IMR-90 (cell line): ENCODE data around the gene ACVR2B. TPM values are rescaled to one million over a fixed set of nuclear protein-coding genes. Genes with fewer than 3 reads are reported as not detected.

Experiments
- ATAC-seq: fragments of 200-7000 bp; cut with Tn5 transposase; 2 replicates; pipeline ENCODE4 v1.9.1; 2020; ENCODE audit warnings: low read depth, mild to moderate bottlenecking, moderate library complexity
- BruUV-seq: library from RNA; stranded (reverse); fragments of 400-500 nt; replicated peaks from 2 replicates; lab custom pipeline; 2021; lab: Mats Ljungman, UMichigan
- CTCF ChIA-PET: fragments of 300-600 bp; formaldehyde crosslinking; extraction: SDS; loops from one replicate; lab custom pipeline; 2021; ENCODE audit warnings: antibody characterized with exemption; lab: Yijun Ruan, JAX
- POLR2A ChIA-PET: fragments of 300-600 bp; sonication (Branson Sonifier 250); formaldehyde crosslinking; loops from one replicate; lab custom pipeline; 2022; ENCODE audit warnings: antibody characterized with exemption; ENCODE audit not compliant: unreplicated experiment; lab: Charles Lee
- DNase-seq: peaks from one replicate; pipeline ENCODE4 v3.0.0; 2013
- H2AFZ ChIP-seq: replicated peaks from 2 replicates; pipeline ENCODE3; 2013; ENCODE audit warnings: low read length, mild to moderate bottlenecking; ENCODE audit not compliant: poor library complexity
- H2AK5ac ChIP-seq: 2 replicates; pipeline ENCODE4 v1.6.1; 2013; ENCODE audit warnings: low read depth, low read length, inconsistent platforms
- H2AK9ac ChIP-seq: replicated peaks from 2 replicates; pipeline ENCODE3; 2013; ENCODE audit warnings: mild to moderate bottlenecking, low read depth, low read length, moderate library complexity; ENCODE audit not compliant: poor library complexity
- H2BK120ac ChIP-seq: 2 replicates; pipeline ENCODE4 v1.6.1; 2013; ENCODE audit warnings: low read depth, low read length, inconsistent platforms
- H2BK15ac ChIP-seq: 3 replicates; pipeline ENCODE4 v1.6.1; 2013; ENCODE audit warnings: low read depth, low read length, inconsistent platforms
- H2BK20ac ChIP-seq: 2 replicates; pipeline ENCODE4 v1.6.1; 2013; ENCODE audit warnings: low read depth, mild to moderate bottlenecking, inconsistent platforms, low read length, moderate library complexity
- H2BK5ac ChIP-seq: 2 replicates; pipeline ENCODE4 v1.6.1; 2013; ENCODE audit warnings: mild to moderate bottlenecking, low read depth, low read length, inconsistent platforms; ENCODE audit not compliant: poor library complexity, severe bottlenecking
- H3K14ac ChIP-seq: replicated peaks from 2 replicates; pipeline ENCODE4 v1.6.1; 2013; ENCODE audit warnings: low read depth, low read length, inconsistent platforms
- H3K18ac ChIP-seq: 2 replicates; pipeline ENCODE4 v1.6.1; 2013; ENCODE audit warnings: low read depth, low read length, control low read depth
- H3K23ac ChIP-seq: 2 replicates; pipeline ENCODE4 v1.6.1; 2013; ENCODE audit warnings: low read depth, low read length, inconsistent platforms
- H3K27ac ChIP-seq: 2 replicates; pipeline ENCODE4 v1.5.1; 2013; ENCODE audit warnings: mild to moderate bottlenecking, control low read depth, low read length; ENCODE audit not compliant: insufficient read depth
- H3K27me3 ChIP-seq: 2 replicates; pipeline ENCODE4 v1.6.1; 2013; ENCODE audit warnings: low read length; ENCODE audit not compliant: control insufficient read depth, insufficient read depth
- H3K36me3 ChIP-seq: 2 replicates; pipeline ENCODE4 v1.6.1; 2013; ENCODE audit warnings: low read length, mixed read lengths; ENCODE audit not compliant: control insufficient read depth, insufficient read depth
- H3K4ac ChIP-seq: 2 replicates; pipeline ENCODE4 v1.6.1; 2013; ENCODE audit warnings: low read depth, low read length, inconsistent platforms
- H3K4me1 ChIP-seq: 2 replicates; pipeline ENCODE4 v1.6.1; 2013; ENCODE audit warnings: low read length, mixed read lengths; ENCODE audit not compliant: control insufficient read depth, insufficient read depth
- H3K4me2 ChIP-seq: 2 replicates; pipeline ENCODE4 v1.6.1; 2013; ENCODE audit warnings: low read depth, mild to moderate bottlenecking, control low read depth, low read length, moderate library complexity
- H3K4me3 ChIP-seq: 2 replicates; pipeline ENCODE4 v1.5.1; 2013; ENCODE audit warnings: low read depth, mild to moderate bottlenecking, control low read depth, low read length, moderate library complexity; ENCODE audit not compliant: insufficient read depth
- H3K56ac ChIP-seq: 2 replicates; pipeline ENCODE4 v1.6.1; 2013; ENCODE audit warnings: low read length, inconsistent platforms; ENCODE audit not compliant: insufficient read depth; ENCODE audit errors: extremely low read depth
- H3K79me1 ChIP-seq, 2 experiments: 2 replicates each; pipeline ENCODE4 v1.6.1; 2013; ENCODE audit warnings: low read length in 2 of 2, inconsistent platforms in 1 of 2, low read depth in 1 of 2
- H3K9ac ChIP-seq: 2 replicates; pipeline ENCODE4 v1.6.1; 2013; ENCODE audit warnings: low read depth, low read length, control low read depth
- H3K9me1 ChIP-seq: 2 replicates; pipeline ENCODE4 v1.6.1; 2013; ENCODE audit warnings: low read length, inconsistent platforms; ENCODE audit not compliant: insufficient read depth
- H3K9me3 ChIP-seq: 2 replicates; pipeline ENCODE4 v1.6.1; 2013; ENCODE audit warnings: low read length; ENCODE audit not compliant: control insufficient read depth, insufficient read depth
- H4K20me1 ChIP-seq: 2 replicates; pipeline ENCODE4 v1.6.1; 2013; ENCODE audit warnings: low read length, inconsistent platforms; ENCODE audit not compliant: insufficient read depth
- H4K5ac ChIP-seq: 2 replicates; pipeline ENCODE4 v1.6.1; 2013; ENCODE audit warnings: mild to moderate bottlenecking, low read depth, low read length, control low read depth
- H4K8ac ChIP-seq, 2 experiments: 2 replicates each; pipeline ENCODE4 v1.6.1; 2013; ENCODE audit warnings: low read depth in 2 of 2, low read length in 2 of 2, control low read depth in 1 of 2, inconsistent platforms in 1 of 2
- H4K91ac ChIP-seq: 2 replicates; pipeline ENCODE4 v1.6.1; 2013; ENCODE audit warnings: low read depth, low read length, inconsistent platforms; ENCODE audit not compliant: insufficient read depth
- BHLHE40 ChIP-seq: fragments of 150-350 bp; IDR thresholded peaks from 2 replicates; pipeline ENCODE4 v1.6.1; 2016; ENCODE audit warnings: mild to moderate bottlenecking, low read depth, low read length
- CEBPB ChIP-seq: IDR thresholded peaks from 2 replicates; pipeline ENCODE4 v1.6.1; 2012; ENCODE audit warnings: low read depth, low read length, improper control_type of control experiment
- CHD1 ChIP-seq: IDR thresholded peaks from 2 replicates; pipeline ENCODE4 v1.6.1; 2012; ENCODE audit warnings: low read depth, low read length, improper control_type of control experiment
- CTCF ChIP-seq: conservative IDR thresholded peaks from 2 replicates; pipeline ENCODE4 v1.5.1; 2012; ENCODE audit warnings: mild to moderate bottlenecking, low read depth, low read length, improper control_type of control experiment
- ELK1 ChIP-seq: fragments of 150-350 bp; IDR thresholded peaks from 2 replicates; pipeline ENCODE4 v1.6.1; 2016; ENCODE audit warnings: low read depth, mild to moderate bottlenecking, low read length, moderate library complexity, borderline replicate concordance
- FOS ChIP-seq: fragments of 150-350 bp; IDR thresholded peaks from 2 replicates; pipeline ENCODE4 v1.6.1; 2016; ENCODE audit warnings: low read depth, low read length
- MAFK ChIP-seq: IDR thresholded peaks from 2 replicates; pipeline ENCODE4 v1.6.1; 2012; ENCODE audit warnings: low read depth, low read length, improper control_type of control experiment
- MAZ ChIP-seq: IDR thresholded peaks from 2 replicates; pipeline ENCODE4 v1.6.1; 2012; ENCODE audit warnings: low read depth, mild to moderate bottlenecking, low read length, improper control_type of control experiment, moderate library complexity, borderline replicate concordance
- MXI1 ChIP-seq: IDR thresholded peaks from 2 replicates; pipeline ENCODE4 v1.6.1; 2012; ENCODE audit warnings: low read depth, mild to moderate bottlenecking, low read length, moderate library complexity, borderline replicate concordance
- NFE2L2 ChIP-seq: fragments of 150-350 bp; IDR thresholded peaks from 2 replicates; pipeline ENCODE4 v1.6.1; 2016; ENCODE audit warnings: low read depth, mild to moderate bottlenecking, low read length
- POLR2A ChIP-seq: IDR thresholded peaks from 2 replicates; pipeline ENCODE4 v1.6.1; 2012; ENCODE audit warnings: mild to moderate bottlenecking, low read depth, low read length
- RAD21 ChIP-seq: IDR thresholded peaks from 2 replicates; pipeline ENCODE4 v1.6.1; 2012; ENCODE audit warnings: low read length, improper control_type of control experiment
- RCOR1 ChIP-seq: IDR thresholded peaks from 2 replicates; pipeline ENCODE4 v1.6.1; 2012; ENCODE audit warnings: mild to moderate bottlenecking, low read length, improper control_type of control experiment; ENCODE audit not compliant: insufficient replicate concordance
- RFX5 ChIP-seq: IDR thresholded peaks from 2 replicates; pipeline ENCODE4 v1.8.0; 2012; ENCODE audit warnings: low read depth, mild to moderate bottlenecking, low read length, moderate library complexity
- SMC3 ChIP-seq: fragments of 150-350 bp; IDR thresholded peaks from 2 replicates; pipeline ENCODE4 v1.6.1; 2016; ENCODE audit warnings: low read depth, mild to moderate bottlenecking, antibody characterized with exemption, low read length, moderate library complexity
- USF2 ChIP-seq: fragments of 150-350 bp; IDR thresholded peaks from 2 replicates; pipeline ENCODE4 v1.6.1; 2017; ENCODE audit warnings: mild to moderate bottlenecking, antibody characterized with exemption, low read length, low read depth
- WGBS, 2 experiments: methylation state at CpG; one replicate each; pipeline versions ENCODE4 v1.1.5 to v1.1.7; 2013; ENCODE audit warnings: missing lambda C conversion rate in 2 of 2; ENCODE audit not compliant: insufficient read length in 1 of 2; ENCODE audit errors: extremely low coverage in 2 of 2; 5-methylcytosine and 5-hydroxymethylcytosine counted together
- dilution Hi-C: fragments of 300-500 bp; cut with HindIII; formaldehyde crosslinking; loops from one replicate; pipeline ENCODE4 v1.14.3; 2018; ENCODE audit warnings: low sequenced_read_pairs; ENCODE audit not compliant: unreplicated experiment
- in situ Hi-C: fragments of 300-500 bp; cut with MboI; formaldehyde crosslinking; loops from 3 replicates; pipeline ENCODE4 v1.14.3; 2019; ENCODE audit warnings: low sequenced_read_pairs, inconsistent platforms, mixed read lengths
- intact Hi-C: fragments of 100-400 bp; cut with micrococcal nuclease; formaldehyde crosslinking; loops from 2 replicates; pipeline ENCODE4 v1.10.0; 2022
- polyA plus RNA-seq, 3 experiments: library from polyadenylated mRNA; depleted of rRNA; stranded (reverse); fragments of >200 nt; gene quantifications; 2 replicates each; pipeline ENCODE4 v1.2.3, GENCODE V29; 2012; ENCODE audit warnings: low replicate concordance in 1 of 3
- total RNA-seq: library from RNA; depleted of rRNA; stranded (reverse); fragments of >200 nt; gene quantifications from 2 replicates; pipeline ENCODE4 v1.2.3, GENCODE V29; 2012

Gene ACVR2B
- total and polyA plus RNA-seq, 2 of the 4 experiments (the other 2 are of a cell fraction) = 0.60 to 1.3 TPM

- TF ChIP-seq RCOR1 = no peak
- TF ChIP-seq CHD1 = no peak
- no peak for TF ChIP-seq BHLHE40
- no peak for TF ChIP-seq RAD21
- no peak for TF ChIP-seq MAZ
- TF ChIP-seq POLR2A = no peak
- no peak for TF ChIP-seq SMC3
- no peak for TF ChIP-seq MXI1
- TF ChIP-seq FOS = no peak
- TF ChIP-seq ELK1 = no peak
- no peak for TF ChIP-seq RFX5
- TF ChIP-seq CEBPB = no peak
- no peak for TF ChIP-seq MAFK
- TF ChIP-seq NFE2L2 = no peak
- TF ChIP-seq CTCF = no peak
- no peak for TF ChIP-seq USF2
- peak overlapping the region; percentile 96 for H2AFZ ChIP-seq
- H2AK9ac ChIP-seq = peak overlapping the region; percentile 96
- peak overlapping the region; percentile 93; the same call in 1 of the 2 replicates for H4K5ac ChIP-seq
- H3K36me3 ChIP-seq = no peaks in the 10 kb centered on the region
- peak overlapping the region; percentile 31 to 65; a peak in 2 of 4 replicates for H4K8ac ChIP-seq
- no peak overlapping the region for H3K14ac ChIP-seq
- H3K18ac ChIP-seq = no peak overlapping the region
- no peaks in the 10 kb centered on the region for H3K27me3 ChIP-seq
- peak overlapping the region; percentile 79; the same call in 1 of the 2 replicates for H3K4ac ChIP-seq
- peak overlapping the region; percentile 97 for H3K4me3 ChIP-seq
- WGBS, 2 experiments = 0% methylated on average over 3 of the region's 36 CpGs; no CpG with 5 or more reads in 1 of the 2 experiments
- no TSS peak for BruUV-seq
- peak overlapping the region; percentile 98 for H3K9ac ChIP-seq
- H3K79me1 ChIP-seq = peaks cover 19 to 34% of the 10 kb centered on the region in 2 experiments; a peak in 3 of 4 replicates
- intact Hi-C loops (no loop called here), in situ Hi-C loops (no loop called here), dilution Hi-C loops (no loop called here)
- ChIA-PET CTCF (no interaction called here), POLR2A (no interaction called here)
- peak overlapping the region; percentile 76 for H3K27ac ChIP-seq
- peak overlapping the region; percentile 98; the same call in 1 of the 2 replicates for H3K4me2 ChIP-seq
- H2AK5ac ChIP-seq = no peak overlapping the region; the same call in 1 of the 2 replicates
- H3K9me3 ChIP-seq = no peaks in the 10 kb centered on the region
- peak overlapping the region; percentile 84; the same call in 1 of the 2 replicates for H4K91ac ChIP-seq
- no peak overlapping the region for H2BK15ac ChIP-seq
- H2BK20ac ChIP-seq = no peak overlapping the region
- no peak overlapping the region for H3K23ac ChIP-seq
- peaks cover 5% of the 10 kb centered on the region; the same call in 1 of the 2 replicates for H3K9me1 ChIP-seq
- no peak for ATAC-seq
- no peak overlapping the region for H3K56ac ChIP-seq
- peaks cover 15% of the 10 kb centered on the region for H4K20me1 ChIP-seq
- H2BK120ac ChIP-seq = no peak overlapping the region
- H3K4me1 ChIP-seq = 0 out of 2 replicates have a peak, but pooled peaks cover 3% of the 10 kb centered on the region
- no peak for DNase-seq
- peak overlapping the region; percentile 48 for H2BK5ac ChIP-seq
These were observed 155 bp downstream of the ACVR2B start for GRCh38 chr3:38453913-38454177.
